Muscle layer of colon (tissue), 2 donors: ENCODE measurements around the gene RPRD2.
"Not testable (repeated sequence)": the region's sequence is repeated elsewhere in the genome, so short reads cannot be mapped to it uniquely, and the experiment has no call there.

Source experiments
- H3K27ac ChIP-seq: one replicate; pipeline ENCODE4 v1.7.0; 2013; ENCODE audit warnings: low read depth, mild to moderate bottlenecking, low read length, moderate library complexity
- H3K27me3 ChIP-seq, 2 donors: one replicate each; pipeline ENCODE4 v1.7.0; 2013; ENCODE audit warnings: low read length in 2 of 2, mild to moderate bottlenecking in 2 of 2; ENCODE audit not compliant: insufficient read depth in 2 of 2, control insufficient read depth in 1 of 2
- H3K36me3 ChIP-seq: one replicate; pipeline ENCODE4 v1.7.0; 2013; ENCODE audit warnings: mild to moderate bottlenecking, low read length; ENCODE audit not compliant: insufficient read depth
- H3K4me1 ChIP-seq: one replicate; pipeline ENCODE4 v1.7.0; 2013; ENCODE audit warnings: mild to moderate bottlenecking, low read length; ENCODE audit not compliant: insufficient read depth
- H3K4me3 ChIP-seq, 2 donors: one replicate each; pipeline ENCODE4 v1.7.0; 2013; ENCODE audit warnings: low read length in 2 of 2, low read depth in 1 of 2, mild to moderate bottlenecking in 1 of 2, moderate library complexity in 1 of 2
- H3K9ac ChIP-seq: one replicate; pipeline ENCODE4 v1.7.0; 2013; ENCODE audit warnings: low read length
- H3K9me3 ChIP-seq: one replicate; pipeline ENCODE4 v1.7.0; 2013; ENCODE audit warnings: mild to moderate bottlenecking, low read length
- donor health status: abdominal sarcoma.
- donor health status: Adenocarcinoma of cecum.

RPRD2 gene

GRCh38 chr1:150363426-150364230 is at the start of gene RPRD2:
Gene RPRD2 (plus strand): TSS chr1:150364147. CDS start chr1:150364715, 568 bp downstream.
- Histone ChIP-seq H3K27ac (peak within 1 kb of the TSS; percentile 93), H3K27me3 (no peaks in the 10 kb centered on the region), H3K4me3 (peak within 1 kb of the TSS; percentile 85 to 97), H3K4me1 (peaks cover 4% of the 10 kb centered on the region), H3K36me3 (no peaks in the 10 kb centered on the region), H3K9ac (peak within 1 kb of the TSS; percentile 86), H3K9me3 (no peaks in the 10 kb centered on the region)

DNA sequence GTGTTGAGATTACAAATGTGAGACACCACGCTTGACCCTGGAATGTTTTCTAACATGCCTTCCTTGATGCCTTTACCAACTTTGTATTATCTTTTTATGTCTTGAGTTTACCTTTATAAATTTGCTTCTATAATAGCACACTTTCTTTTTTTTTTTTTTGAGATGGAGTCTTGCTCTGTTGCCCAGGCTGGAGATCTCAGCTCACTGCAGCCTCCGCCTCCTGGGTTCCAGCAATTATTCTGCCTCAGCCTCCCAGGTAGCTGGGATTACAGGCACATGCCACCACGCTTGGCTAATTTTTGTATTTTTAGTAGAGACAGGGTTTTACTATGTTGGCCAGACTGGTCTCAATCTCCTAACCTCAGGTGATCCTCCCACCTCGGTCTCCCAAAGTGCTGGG is 49.3 kb upstream of the RPRD2 start:
- H3K9me3 ChIP-seq, H3K27me3 ChIP-seq, H3K9ac ChIP-seq, H3K4me3 ChIP-seq, H3K36me3 ChIP-seq, H3K4me1 ChIP-seq, H3K27ac ChIP-seq: not testable (repeated sequence)

- H3K36me3 ChIP-seq: peaks cover 10% of the 10 kb centered on the region
- no peaks in the 10 kb centered on the region for H3K27me3 ChIP-seq
- H3K4me1 ChIP-seq: peaks cover 9% of the 10 kb centered on the region
- no peak overlapping the region for H3K9ac ChIP-seq
- no peaks in the 10 kb centered on the region for H3K9me3 ChIP-seq
- H3K27ac ChIP-seq: no peak overlapping the region
- peak overlapping the region; percentile 36 to 87 for H3K4me3 ChIP-seq
Observed at GRCh38 chr1:150320667-150320978, 43.3 kb upstream of the RPRD2 start.

GRCh38 chr1:150321826-150322166 is 42.2 kb upstream of the RPRD2 start:
- H3K4me1 ChIP-seq: peaks cover 9% of the 10 kb centered on the region
- peaks cover 22% of the 10 kb centered on the region for H3K36me3 ChIP-seq
- no peaks in the 10 kb centered on the region for H3K9me3 ChIP-seq
- peak overlapping the region; percentile 83 for H3K9ac ChIP-seq
- no peaks in the 10 kb centered on the region for H3K27me3 ChIP-seq
- peak overlapping the region; percentile 88 for H3K27ac ChIP-seq
- peak overlapping the region; percentile 67 to 87 for H3K4me3 ChIP-seq

DNA sequence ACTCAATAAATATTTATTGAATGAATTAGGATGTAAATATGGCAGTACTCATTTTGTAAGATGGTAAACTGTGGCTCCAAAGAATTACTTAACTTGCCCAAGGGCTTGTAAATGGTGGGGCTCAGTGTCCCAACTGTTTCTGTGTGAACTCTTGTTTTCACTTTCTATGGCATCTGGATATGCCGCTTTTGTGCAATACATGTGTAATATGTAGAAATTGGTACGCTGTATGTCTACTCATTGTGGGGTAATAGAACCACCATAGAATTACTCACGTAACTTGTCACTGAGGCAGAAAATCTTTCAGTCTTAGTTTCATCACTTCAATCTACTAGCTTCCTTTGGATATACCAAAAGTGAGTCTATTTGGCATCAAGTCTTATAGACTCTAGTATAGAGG is 41.6 kb upstream of the RPRD2 start:
- Histone ChIP-seq H3K27me3 (no peaks in the 10 kb centered on the region), H3K36me3 (peaks cover 27% of the 10 kb centered on the region), H3K4me1 (peaks cover 9% of the 10 kb centered on the region), H3K9ac (peak overlapping the region; percentile 83), H3K27ac (peak overlapping the region; percentile 88), H3K9me3 (no peaks in the 10 kb centered on the region), H3K4me3 (peak overlapping the region; percentile 67 to 87)

- H3K27me3 ChIP-seq: no peaks in the 10 kb centered on the region
- H3K4me3 ChIP-seq: no peak overlapping the region
- no peaks in the 10 kb centered on the region for H3K9me3 ChIP-seq
- H3K36me3 ChIP-seq: peaks cover 60% of the 10 kb centered on the region
- H3K9ac ChIP-seq: no peak overlapping the region
- H3K27ac ChIP-seq: no peak overlapping the region
- no peaks in the 10 kb centered on the region for H3K4me1 ChIP-seq
Observed at GRCh38 chr1:150332651-150333290, 31.2 kb upstream of the RPRD2 start.

GRCh38 chr1:150346316-150346715 is 17.6 kb upstream of the RPRD2 start:
- H3K9ac ChIP-seq: no peak overlapping the region
- H3K27ac ChIP-seq: no peak overlapping the region
- H3K4me1 ChIP-seq: no peaks in the 10 kb centered on the region
- no peaks in the 10 kb centered on the region for H3K27me3 ChIP-seq
- H3K9me3 ChIP-seq: no peaks in the 10 kb centered on the region
- H3K4me3 ChIP-seq: no peak overlapping the region
- peaks cover 54% of the 10 kb centered on the region for H3K36me3 ChIP-seq

GRCh38 chr1:150352866-150353265 is 11.1 kb upstream of the RPRD2 start:
- no peak overlapping the region for H3K9ac ChIP-seq
- no peak overlapping the region for H3K27ac ChIP-seq
- no peaks in the 10 kb centered on the region for H3K9me3 ChIP-seq
- H3K4me3 ChIP-seq: no peak overlapping the region
- no peaks in the 10 kb centered on the region for H3K4me1 ChIP-seq
- H3K36me3 ChIP-seq: peaks cover 26% of the 10 kb centered on the region
- no peaks in the 10 kb centered on the region for H3K27me3 ChIP-seq

- Histone ChIP-seq H3K9ac (peak overlapping the region; percentile 6), H3K9me3 (no peaks in the 10 kb centered on the region), H3K36me3 (no peaks in the 10 kb centered on the region), H3K4me1 (peaks cover 4% of the 10 kb centered on the region), H3K4me3 (peak overlapping the region; percentile 15 to 97), H3K27me3 (no peaks in the 10 kb centered on the region), H3K27ac (peak overlapping the region; percentile 93)
Observed at GRCh38 chr1:150362721-150363425, 1.1 kb upstream of the RPRD2 start.

- no peaks in the 10 kb centered on the region for H3K9me3 ChIP-seq
- peaks cover 4% of the 10 kb centered on the region for H3K4me1 ChIP-seq
- peak overlapping the region; percentile 93 for H3K27ac ChIP-seq
- peak overlapping the region; percentile 86 for H3K9ac ChIP-seq
- H3K4me3 ChIP-seq: peak overlapping the region; percentile 85 to 97
- no peaks in the 10 kb centered on the region for H3K36me3 ChIP-seq
- H3K27me3 ChIP-seq: no peaks in the 10 kb centered on the region
Observed at GRCh38 chr1:150364231-150365003, 470 bp downstream of the RPRD2 start.

DNA sequence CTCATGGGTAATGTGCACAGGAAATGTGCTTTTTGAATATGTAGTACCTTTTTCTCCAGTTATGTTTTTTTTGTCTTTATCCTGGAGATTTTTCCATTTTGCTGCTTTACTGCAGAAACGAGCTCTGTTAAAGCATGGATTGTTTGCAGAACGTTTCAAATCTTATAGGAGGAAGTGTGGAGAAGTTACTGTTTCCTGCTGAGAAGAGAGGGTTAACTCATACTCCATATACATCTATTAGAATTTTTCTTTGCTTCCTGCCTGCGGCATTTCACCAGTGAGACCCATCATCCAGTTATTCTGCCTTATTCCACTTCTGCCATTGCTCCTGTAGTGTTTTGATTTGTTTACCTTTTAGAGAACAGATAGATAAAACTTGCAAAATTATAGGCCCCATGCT is 2.0 kb downstream of the RPRD2 start:
- no peaks in the 10 kb centered on the region for H3K36me3 ChIP-seq
- H3K27ac ChIP-seq: peak overlapping the region; percentile 93
- peaks cover 4% of the 10 kb centered on the region for H3K4me1 ChIP-seq
- peak overlapping the region; percentile 15 for H3K9ac ChIP-seq
- H3K4me3 ChIP-seq: peak overlapping the region; percentile 85 to 97
- no peaks in the 10 kb centered on the region for H3K27me3 ChIP-seq
- no peaks in the 10 kb centered on the region for H3K9me3 ChIP-seq
